ENCODE results near the gene NDUFA12.

NDUFA12 gene

GRCh38 chr12:94940771-94941170, 62.7 kb downstream of the NDUFA12 start:
- no peak for DNase-seq (ENCODE audit: low spot score)

- DNase-seq (ENCODE audit: low spot score), result no peak
Measured at GRCh38 chr12:94938583-94938982, 64.9 kb downstream of the NDUFA12 start.

- DNase-seq (ENCODE audit: low spot score), result no peak
Measured at GRCh38 chr12:94930772-94931171, 72.7 kb downstream of the NDUFA12 start.

GRCh38 chr12:94930216-94930654, 73.3 kb downstream of the NDUFA12 start:
- no peak for DNase-seq (ENCODE audit: low spot score)

GRCh38 chr12:94929780-94930179, 73.7 kb downstream of the NDUFA12 start:
- DNase-seq (ENCODE audit: low spot score), result no peak

- DNase-seq (ENCODE audit: low spot score), result no peak
Measured at GRCh38 chr12:94925729-94926128, 77.8 kb downstream of the NDUFA12 start.

GRCh38 chr12:94925206-94925605, 78.3 kb downstream of the NDUFA12 start:
- DNase-seq (ENCODE audit: low spot score), result no peak

GRCh38 chr12:94922561-94922960, 80.9 kb downstream of the NDUFA12 start:
- DNase-seq (ENCODE audit: low spot score), result no peak

Measured in AG08396 (cell line).